ENCODE measurements around the gene RBM12.

GRCh38 chr20:35620818-35621559, 43.7 kb downstream of the RBM12 start:
- TF ChIP-seq CTCF (IDR thresholded peaks at IDR 0.05; ENCODE audit: low read length) = no peak
- TF ChIP-seq EZH2 (IDR thresholded peaks at IDR 0.05; ENCODE audit: borderline replicate concordance, low read length) = no peak
